ENCODE results near the gene AFM. TPM values are rescaled to one million over a fixed set of nuclear protein-coding genes. Genes with fewer than 3 reads are reported as not detected.

AFM gene
- total and polyA plus RNA-seq, 2 of the 13 experiments (the other 11 are each of a cell fraction or from before 2014, with no cell fraction given): 0.13 to 1.8 TPM

DNA sequence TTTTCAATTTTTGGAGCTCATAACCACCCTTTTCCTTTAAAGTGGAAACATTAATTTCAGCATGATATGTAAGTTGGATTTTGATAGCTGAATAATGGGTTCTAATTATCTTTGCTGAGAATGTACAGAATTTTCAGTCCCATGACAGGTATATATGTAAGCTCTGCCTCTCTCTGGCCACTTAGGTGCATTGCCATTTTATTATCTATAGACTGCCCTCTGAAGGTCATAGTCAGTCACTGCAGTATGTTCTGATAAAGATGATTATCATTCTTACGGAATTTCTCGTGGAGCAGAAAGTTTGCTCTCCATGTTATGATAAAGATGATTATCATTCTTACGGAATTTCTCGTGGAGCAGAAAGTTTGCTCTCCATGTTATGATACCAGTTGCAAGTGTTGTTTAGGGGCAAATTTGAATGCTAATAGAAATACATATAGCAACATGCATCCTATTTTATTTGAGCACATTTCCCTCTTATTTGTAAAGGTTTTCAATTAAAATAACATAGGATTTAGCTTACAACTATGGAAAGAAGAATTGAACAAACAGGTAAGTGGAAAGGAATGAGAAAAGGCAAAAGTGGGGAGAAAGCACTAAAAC, 35.1 kb upstream of the AFM start (continued):
- TF ChIP-seq ARID3A (IDR thresholded peaks at IDR 0.05; ENCODE audit: low read depth, low read length) (peak; percentile 88), ISL2 (CRISPR knock-in tag; IDR thresholded peaks at IDR 0.05) (0 out of 2 replicates have a peak, but pooled peaks have one; percentile 18), SMYD3 (CRISPR knock-in tag; IDR thresholded peaks at IDR 0.05) (0 out of 2 replicates have a peak, but pooled peaks have one; percentile 47), SMAD3 (CRISPR knock-in tag; IDR thresholded peaks at IDR 0.05) (0 out of 2 replicates have a peak, but pooled peaks have one; percentile 23), ZNF761 (CRISPR knock-in tag; conservative IDR thresholded peaks at IDR 0.05) (0 out of 2 replicates have a peak, but pooled peaks have one; percentile 45), NFKB2 (CRISPR knock-in tag; IDR thresholded peaks at IDR 0.05; ENCODE audit: borderline replicate concordance) (no peak), GATAD2A (CRISPR knock-in tag; IDR thresholded peaks at IDR 0.05) (peak; percentile 55; the same call in 1 of the 2 replicates), ATF2 (CRISPR knock-in tag; IDR thresholded peaks at IDR 0.05) (0 out of 2 replicates have a peak, but pooled peaks have one; percentile 19), PAF1 (CRISPR knock-in tag; IDR thresholded peaks at IDR 0.05) (peak; percentile 68; the same call in 1 of the 2 replicates), AFF4 (CRISPR knock-in tag; IDR thresholded peaks at IDR 0.05) (0 out of 2 replicates have a peak, but pooled peaks have one; percentile 2), SMC3 (IDR thresholded peaks at IDR 0.05; ENCODE audit: low read length) (peak; percentile 95), RAD21 (CRISPR knock-in tag; IDR thresholded peaks at IDR 0.05) (peak; percentile 75), STAG1 (CRISPR knock-in tag; IDR thresholded peaks at IDR 0.05) (peak; percentile 79)
- TF ChIP-seq, protein P1, sequence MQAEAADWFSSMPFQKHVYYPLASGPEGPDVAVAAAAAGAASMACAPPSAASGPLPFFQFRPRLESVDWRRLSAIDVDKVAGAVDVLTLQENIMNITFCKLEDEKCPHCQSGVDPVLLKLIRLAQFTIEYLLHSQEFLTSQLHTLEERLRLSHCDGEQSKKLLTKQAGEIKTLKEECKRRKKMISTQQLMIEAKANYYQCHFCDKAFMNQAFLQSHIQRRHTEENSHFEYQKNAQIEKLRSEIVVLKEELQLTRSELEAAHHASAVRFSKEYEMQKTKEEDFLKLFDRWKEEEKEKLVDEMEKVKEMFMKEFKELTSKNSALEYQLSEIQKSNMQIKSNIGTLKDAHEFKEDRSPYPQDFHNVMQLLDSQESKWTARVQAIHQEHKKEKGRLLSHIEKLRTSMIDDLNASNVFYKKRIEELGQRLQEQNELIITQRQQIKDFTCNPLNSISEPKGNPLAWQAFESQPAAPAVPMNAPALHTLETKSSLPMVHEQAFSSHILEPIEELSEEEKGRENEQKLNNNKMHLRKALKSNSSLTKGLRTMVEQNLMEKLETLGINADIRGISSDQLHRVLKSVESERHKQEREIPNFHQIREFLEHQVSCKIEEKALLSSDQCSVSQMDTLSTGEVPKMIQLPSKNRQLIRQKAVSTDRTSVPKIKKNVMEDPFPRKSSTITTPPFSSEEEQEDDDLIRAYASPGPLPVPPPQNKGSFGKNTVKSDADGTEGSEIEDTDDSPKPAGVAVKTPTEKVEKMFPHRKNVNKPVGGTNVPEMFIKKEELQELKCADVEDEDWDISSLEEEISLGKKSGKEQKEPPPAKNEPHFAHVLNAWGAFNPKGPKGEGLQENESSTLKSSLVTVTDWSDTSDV (CRISPR knock-in tag; IDR thresholded peaks at IDR 0.05): no peak
- TF ChIP-seq, protein P2, sequence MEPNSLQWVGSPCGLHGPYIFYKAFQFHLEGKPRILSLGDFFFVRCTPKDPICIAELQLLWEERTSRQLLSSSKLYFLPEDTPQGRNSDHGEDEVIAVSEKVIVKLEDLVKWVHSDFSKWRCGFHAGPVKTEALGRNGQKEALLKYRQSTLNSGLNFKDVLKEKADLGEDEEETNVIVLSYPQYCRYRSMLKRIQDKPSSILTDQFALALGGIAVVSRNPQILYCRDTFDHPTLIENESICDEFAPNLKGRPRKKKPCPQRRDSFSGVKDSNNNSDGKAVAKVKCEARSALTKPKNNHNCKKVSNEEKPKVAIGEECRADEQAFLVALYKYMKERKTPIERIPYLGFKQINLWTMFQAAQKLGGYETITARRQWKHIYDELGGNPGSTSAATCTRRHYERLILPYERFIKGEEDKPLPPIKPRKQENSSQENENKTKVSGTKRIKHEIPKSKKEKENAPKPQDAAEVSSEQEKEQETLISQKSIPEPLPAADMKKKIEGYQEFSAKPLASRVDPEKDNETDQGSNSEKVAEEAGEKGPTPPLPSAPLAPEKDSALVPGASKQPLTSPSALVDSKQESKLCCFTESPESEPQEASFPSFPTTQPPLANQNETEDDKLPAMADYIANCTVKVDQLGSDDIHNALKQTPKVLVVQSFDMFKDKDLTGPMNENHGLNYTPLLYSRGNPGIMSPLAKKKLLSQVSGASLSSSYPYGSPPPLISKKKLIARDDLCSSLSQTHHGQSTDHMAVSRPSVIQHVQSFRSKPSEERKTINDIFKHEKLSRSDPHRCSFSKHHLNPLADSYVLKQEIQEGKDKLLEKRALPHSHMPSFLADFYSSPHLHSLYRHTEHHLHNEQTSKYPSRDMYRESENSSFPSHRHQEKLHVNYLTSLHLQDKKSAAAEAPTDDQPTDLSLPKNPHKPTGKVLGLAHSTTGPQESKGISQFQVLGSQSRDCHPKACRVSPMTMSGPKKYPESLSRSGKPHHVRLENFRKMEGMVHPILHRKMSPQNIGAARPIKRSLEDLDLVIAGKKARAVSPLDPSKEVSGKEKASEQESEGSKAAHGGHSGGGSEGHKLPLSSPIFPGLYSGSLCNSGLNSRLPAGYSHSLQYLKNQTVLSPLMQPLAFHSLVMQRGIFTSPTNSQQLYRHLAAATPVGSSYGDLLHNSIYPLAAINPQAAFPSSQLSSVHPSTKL (CRISPR knock-in tag; IDR thresholded peaks at IDR 0.05): peak; percentile 14; the same call in 1 of the 2 replicates
